GM18508 (cell line): Measurements from ENCODE around the gene MYMX.
"Not testable (repeated sequence)": the region's sequence is repeated elsewhere in the genome, so short reads cannot be mapped to it uniquely, and the experiment has no call there.

Experiments
- ATAC-seq: cut with Tn5 transposase; IDR thresholded peaks from one replicate; pipeline ENCODE4 v1.9.1; 2021; ENCODE audit warnings: moderate number of reproducible peaks; ENCODE audit not compliant: insufficient read depth, unreplicated experiment

MYMX gene

DNA sequence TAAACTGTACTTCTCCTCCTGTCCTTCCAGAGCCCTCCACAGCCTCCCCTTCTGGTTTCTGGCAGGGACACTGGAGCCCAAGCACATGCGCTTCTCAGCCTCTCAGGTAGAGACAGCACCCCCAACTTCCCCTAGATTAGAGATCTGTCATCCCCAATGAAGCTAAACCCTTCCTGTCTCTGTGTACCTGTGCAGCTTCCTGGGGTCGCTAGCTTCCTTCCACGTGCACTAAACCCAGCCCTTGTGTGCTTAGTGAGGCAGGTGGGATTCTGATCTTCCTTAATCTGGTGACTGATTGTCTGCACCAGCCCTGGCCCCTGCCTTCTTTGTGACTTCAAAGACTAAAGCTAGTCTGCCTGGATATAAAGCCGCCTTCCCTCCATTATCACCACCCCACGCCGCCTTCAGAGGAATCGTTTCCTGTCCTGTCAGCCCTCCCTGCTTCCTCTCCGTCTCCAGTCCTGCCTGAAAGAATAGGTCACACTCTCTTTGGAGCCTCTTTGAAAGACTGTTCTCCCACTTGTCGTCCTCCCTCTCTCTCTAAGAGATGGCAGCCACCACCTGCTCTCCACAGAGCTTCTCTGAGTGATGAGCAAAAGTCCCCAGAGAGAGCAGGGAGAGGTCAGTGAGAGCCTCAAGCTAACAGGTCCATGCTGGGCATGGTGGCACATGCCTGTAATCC, 30.6 kb upstream of the MYMX start:
- no peak for ATAC-seq

DNA sequence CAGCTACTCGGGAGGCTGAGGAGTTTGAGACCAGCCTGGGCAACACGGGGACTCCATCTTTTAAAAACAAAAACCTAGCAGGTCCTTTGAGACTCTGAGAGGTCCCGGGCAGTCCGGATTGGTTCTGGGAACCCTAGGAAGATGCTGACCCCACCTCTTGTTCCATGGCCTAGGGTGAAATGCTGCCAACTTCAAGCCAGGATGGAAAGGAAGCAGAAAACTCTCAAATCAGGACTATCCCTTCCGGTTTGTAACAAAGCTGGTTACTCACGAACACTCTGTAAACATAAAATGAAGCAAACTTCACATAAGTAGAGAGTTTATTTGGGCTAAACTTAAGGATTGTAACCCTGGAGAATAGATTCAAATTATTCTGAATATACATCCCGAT, 30.1 kb upstream of the MYMX start:
- ATAC-seq = no peak

- no peak for ATAC-seq
These were observed 27.9 kb upstream of the MYMX start for GRCh38 chr6:44188819-44189218.

DNA sequence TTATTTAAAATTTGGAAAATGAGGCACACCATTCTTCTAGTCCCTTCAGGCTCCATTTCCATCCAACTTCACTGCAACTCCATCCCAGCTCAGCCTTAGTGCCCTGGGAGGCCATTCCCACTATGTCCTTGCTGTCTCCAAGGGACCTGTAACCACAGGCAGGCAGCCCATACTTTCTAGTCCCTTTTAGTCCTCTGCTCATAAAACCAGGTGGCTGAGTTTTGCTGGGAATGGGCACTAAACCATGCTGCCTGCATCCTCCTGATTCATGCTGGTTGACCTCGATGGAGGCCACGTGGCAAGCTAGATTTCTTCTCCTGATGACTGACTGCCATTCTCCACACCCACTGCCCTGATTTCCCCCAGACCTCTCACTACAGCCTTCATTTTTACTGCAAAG, 27.5 kb upstream of the MYMX start:
- no peak for ATAC-seq

DNA sequence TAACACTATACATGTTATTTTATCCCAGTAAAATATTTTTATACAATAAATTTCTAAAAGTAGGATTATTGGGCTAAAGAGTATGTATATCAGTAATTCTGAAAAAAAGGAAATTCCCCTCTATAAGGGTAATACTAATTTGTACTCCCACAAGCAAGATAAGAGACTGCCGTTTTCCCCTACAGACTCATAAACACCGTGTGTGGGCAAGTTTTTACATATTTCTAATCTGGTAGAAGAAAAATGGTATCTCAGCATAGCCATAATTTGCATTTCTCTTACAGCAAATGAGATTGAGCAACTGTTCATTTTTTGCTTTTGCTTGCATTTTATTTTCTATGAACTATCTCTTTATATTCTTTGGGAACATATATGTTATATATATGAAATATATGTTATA, 26.0 kb upstream of the MYMX start:
- ATAC-seq = no peak

GRCh38 chr6:44192428-44193041, 24.2 kb upstream of the MYMX start:
- ATAC-seq = no peak

- ATAC-seq = no peak
These were observed 23.3 kb upstream of the MYMX start for GRCh38 chr6:44193307-44193910.

DNA sequence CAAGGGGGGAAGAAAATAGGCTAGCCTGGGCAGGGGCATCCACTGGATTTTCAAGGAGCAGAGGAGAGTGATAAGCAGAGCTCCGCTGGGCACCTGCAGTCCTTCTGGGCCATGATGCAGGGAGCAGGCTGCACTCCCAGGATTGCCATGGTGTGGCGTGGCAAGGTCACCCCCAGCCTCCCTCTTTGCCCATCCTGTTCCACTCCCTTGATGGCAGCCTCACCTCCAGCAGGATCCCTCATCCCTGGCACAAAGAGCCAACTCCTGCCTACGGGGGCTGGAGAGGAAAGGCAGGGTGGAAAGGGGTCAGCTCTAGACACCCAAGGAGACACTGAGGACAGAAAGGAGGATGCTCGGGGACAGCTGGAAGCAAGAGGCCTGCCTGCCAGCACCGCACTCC, 22.4 kb upstream of the MYMX start:
- ATAC-seq = no peak

- ATAC-seq = not testable (repeated sequence)
These were observed 20.4 kb upstream of the MYMX start for GRCh38 chr6:44196351-44196750.

GRCh38 chr6:44198684-44199083, 18.0 kb upstream of the MYMX start:
- no peak for ATAC-seq

GRCh38 chr6:44199883-44200282, 16.8 kb upstream of the MYMX start:
- no peak for ATAC-seq

- ATAC-seq = no peak
These were observed 15.5 kb upstream of the MYMX start for GRCh38 chr6:44201200-44201599.

DNA sequence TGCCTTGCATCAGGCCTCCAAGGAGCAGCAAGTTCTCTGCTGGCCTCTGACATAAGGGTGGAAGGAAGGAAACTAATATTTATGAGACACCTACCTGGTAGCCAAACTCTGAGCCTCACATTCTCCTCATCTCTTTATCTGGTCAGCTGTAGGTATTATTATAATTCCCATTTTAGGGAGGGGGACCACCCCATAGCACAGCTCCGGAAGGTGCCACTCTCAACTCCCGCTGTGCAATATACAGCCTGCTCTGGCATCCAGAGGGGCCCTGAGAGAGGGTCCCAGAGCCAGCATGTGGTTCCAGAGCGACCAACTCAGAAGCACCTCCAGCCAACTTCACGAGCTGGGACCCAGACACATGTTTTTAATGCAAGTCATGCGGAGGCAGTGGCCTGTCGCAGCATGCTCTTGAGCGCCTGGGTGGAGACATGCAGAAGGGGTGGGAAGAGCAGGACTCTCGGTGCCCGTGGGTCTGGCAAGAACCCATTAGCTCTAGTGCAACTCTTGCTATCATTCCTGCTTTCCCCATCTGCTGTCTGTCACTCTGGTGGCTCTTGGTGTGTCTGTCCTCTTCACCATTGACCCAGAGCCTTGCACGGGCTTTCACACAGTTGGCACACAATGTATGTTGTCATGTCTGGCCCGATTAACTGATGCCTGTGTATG, 15.0 kb upstream of the MYMX start:
- ATAC-seq = no peak

DNA sequence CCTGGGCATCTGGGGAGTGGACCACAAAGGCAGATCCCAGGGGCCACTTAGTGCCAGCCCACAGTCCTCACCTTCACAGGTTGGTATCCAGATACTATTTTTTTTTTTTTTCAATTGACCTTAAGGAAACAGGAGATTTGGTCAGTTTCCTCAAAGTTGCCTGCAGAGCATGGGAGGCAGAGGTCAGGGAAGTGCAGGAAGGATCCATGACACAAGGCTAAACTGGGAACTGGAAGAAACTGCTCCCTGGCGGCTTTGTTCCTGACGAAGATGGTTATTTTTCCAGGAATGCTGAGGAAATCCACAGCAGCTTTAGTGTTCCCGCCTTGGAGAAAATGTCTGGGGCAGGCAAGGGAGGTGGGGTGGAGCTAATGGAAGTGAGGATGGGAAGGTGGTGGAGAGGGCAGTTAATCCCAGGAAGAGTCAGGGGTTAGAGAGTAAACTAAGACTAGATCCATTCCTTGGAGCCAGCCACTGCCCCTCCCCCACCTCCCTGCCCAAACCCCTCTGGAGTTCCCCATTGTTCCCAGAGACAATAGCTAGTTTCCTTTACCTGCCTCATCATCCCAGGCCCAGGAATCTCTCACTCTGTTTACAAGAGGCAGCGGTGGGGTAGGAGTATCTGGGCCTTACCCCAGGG, 14.3 kb upstream of the MYMX start:
- no peak for ATAC-seq

- ATAC-seq = no peak
These were observed 13.6 kb upstream of the MYMX start for GRCh38 chr6:44202972-44203750.

DNA sequence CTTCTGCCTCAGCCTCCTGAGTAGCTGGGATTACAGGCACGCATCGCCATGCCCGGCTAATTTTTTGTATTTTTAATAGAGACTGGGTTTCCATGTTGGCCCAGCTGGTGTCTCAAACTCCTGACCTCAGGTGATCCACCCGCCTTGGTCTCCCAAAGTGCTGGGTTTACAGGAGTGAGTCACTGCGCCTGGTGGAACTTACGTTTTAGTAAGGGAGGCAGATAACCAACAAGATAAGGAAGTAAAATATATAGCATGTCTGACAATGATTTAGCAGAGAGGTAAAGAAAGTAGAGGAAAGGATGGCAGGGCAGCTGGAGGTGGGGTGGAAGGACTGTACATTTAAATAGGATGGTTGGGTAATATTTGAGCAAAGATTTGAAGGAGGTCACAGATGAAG, 12.8 kb upstream of the MYMX start:
- ATAC-seq = no peak

- no peak for ATAC-seq
These were observed 8.8 kb upstream of the MYMX start for GRCh38 chr6:44207966-44208365.

GRCh38 chr6:44211284-44211683, 5.4 kb upstream of the MYMX start:
- no peak for ATAC-seq

- ATAC-seq = no peak
These were observed 2.4 kb upstream of the MYMX start for GRCh38 chr6:44214307-44214706.
